ENCODE measurements around the gene C11orf97. TPM values are rescaled to one million over a fixed set of nuclear protein-coding genes. Genes with fewer than 3 reads are reported as not detected.
"Not testable (repeated sequence)": the region's sequence is repeated elsewhere in the genome, so short reads cannot be mapped to it uniquely, and the experiment has no call there.

Gene C11orf97
- total RNA-seq, 8 experiments from 2014 or later = 1.00 TPM; not detected in 7

- WGBS, 10 experiments = 60 to 100% (median 93%) methylated on average over 1 to 5 of the region's 5 CpGs
- no peak overlapping the region for H3K4me3 ChIP-seq
- no peak for ATAC-seq (replicated peaks in 6 of 8)
- in situ Hi-C loops (cut with MboI; ENCODE audit: low pct_unique_long_range_greater_than_20kb in 2 of 9, low sequenced_read_pairs in 9 of 9, unreplicated experiment in 9 of 9) = no loop called here
- no peaks in the 10 kb centered on the region for H3K4me1 ChIP-seq (replicated peaks in 1 of 2)
- H3K27ac ChIP-seq = no peak overlapping the region
These were observed 55.9 kb downstream of the C11orf97 start for GRCh38 chr11:94568200-94568599.

GRCh38 chr11:94568717-94569116, 56.5 kb downstream of the C11orf97 start:
- no peak for ATAC-seq (replicated peaks in 6 of 8)
- 77 to 100% (median 94%) methylated on average over 1 to 4 of the region's 4 CpGs for WGBS, 10 experiments
- Histone ChIP-seq H3K27ac (no peak overlapping the region), H3K4me3 (no peak overlapping the region), H3K4me1 (replicated peaks in 1 of 2) (no peaks in the 10 kb centered on the region)
- in situ Hi-C loops (cut with MboI; ENCODE audit: low pct_unique_long_range_greater_than_20kb in 2 of 9, low sequenced_read_pairs in 9 of 9, unreplicated experiment in 9 of 9) = no loop called here

- ATAC-seq (replicated peaks in 6 of 8); H3K4me3 ChIP-seq; H3K27ac ChIP-seq; in situ Hi-C loops (cut with MboI; ENCODE audit: low pct_unique_long_range_greater_than_20kb in 2 of 9, low sequenced_read_pairs in 9 of 9, unreplicated experiment in 9 of 9); H3K4me1 ChIP-seq (replicated peaks in 1 of 2): not testable (repeated sequence)
- WGBS, 10 experiments = 83% methylated on average over 1 of the region's 2 CpGs; no CpG with 5 or more reads in 9 of the 10 experiments
These were observed 60.7 kb downstream of the C11orf97 start for GRCh38 chr11:94572975-94573374.

DNA sequence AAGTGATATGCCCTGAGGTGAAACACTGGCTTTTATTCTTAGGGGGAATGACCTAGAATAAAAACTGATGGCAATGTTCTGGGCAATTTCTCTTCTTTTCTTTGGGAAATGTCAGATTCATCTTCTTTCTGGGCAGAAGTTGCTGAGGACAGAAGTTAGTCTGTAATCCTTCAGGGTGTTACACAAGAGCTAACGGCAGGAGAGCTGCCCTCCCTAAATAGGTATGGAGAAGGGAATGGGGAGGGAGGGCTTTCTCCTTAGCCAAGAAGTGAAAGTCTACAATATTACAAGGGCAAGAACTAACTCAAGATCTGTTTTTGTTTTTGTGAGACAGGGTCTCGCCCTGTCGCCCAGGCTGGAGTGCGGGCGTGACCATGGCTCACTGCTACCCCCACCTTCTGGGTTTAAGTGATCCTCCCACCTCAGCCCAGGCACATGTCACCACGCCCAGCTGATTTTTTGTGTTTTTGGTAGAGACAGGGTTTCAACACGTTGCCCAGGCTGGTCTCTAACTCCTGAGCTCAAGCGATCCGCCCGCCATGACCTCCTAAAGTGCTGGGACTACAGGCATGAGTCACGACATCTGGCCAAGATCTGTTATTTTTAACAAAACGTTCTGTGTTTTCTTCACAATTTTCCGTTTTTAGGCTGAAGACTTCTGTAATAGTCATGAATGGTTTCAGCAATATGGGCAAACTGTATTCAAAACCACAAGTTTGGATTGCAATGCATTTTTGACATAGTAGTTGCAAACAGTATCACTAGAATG, 62.1 kb downstream of the C11orf97 start:
- H3K4me3 ChIP-seq = no peak overlapping the region
- in situ Hi-C loops (cut with MboI; ENCODE audit: low pct_unique_long_range_greater_than_20kb in 2 of 9, low sequenced_read_pairs in 9 of 9, unreplicated experiment in 9 of 9) = no loop called here
- WGBS, 10 experiments = 5 to 85% (median 59%) methylated on average over 3 to 13 of the region's 13 CpGs; no CpG with 5 or more reads in 2 of the 10 experiments

DNA sequence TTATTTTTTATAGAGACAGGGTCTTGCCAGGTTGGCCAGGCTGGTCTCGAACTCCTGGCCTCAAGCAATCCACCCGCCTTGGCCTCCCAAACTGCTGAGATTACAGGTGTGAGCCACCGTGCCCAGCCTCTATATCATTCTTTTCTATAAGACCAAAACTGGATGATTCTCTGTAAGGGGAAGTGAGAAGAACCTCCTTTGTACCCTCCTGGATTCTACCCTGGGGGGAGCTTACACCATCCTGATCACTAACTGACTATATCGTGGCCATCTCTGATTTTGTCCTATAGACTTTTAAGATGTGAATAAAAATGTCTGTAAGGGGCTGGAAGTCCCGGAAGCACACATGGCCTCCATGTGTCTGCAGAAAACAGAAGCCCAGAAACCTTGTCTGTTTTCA, 64.0 kb downstream of the C11orf97 start:
- no peaks in the 10 kb centered on the region for H3K4me1 ChIP-seq (replicated peaks in 1 of 2)
- ATAC-seq (replicated peaks in 6 of 8) = no peak
- H3K4me3 ChIP-seq = no peak overlapping the region
- in situ Hi-C loops (cut with MboI; ENCODE audit: low pct_unique_long_range_greater_than_20kb in 2 of 9, low sequenced_read_pairs in 9 of 9, unreplicated experiment in 9 of 9) = no loop called here
- no peak overlapping the region for H3K27ac ChIP-seq
- 40 to 100% (median 80%) methylated on average over 1 to 3 of the region's 5 CpGs for WGBS, 10 experiments

More for the DNA sequence above, 62.1 kb downstream of the C11orf97 start:
- peak in 2 of 8 experiments; percentile 94 to 95 for ATAC-seq (replicated peaks in 6 of 8)
- H3K27ac ChIP-seq = no peak overlapping the region
- no peaks in the 10 kb centered on the region for H3K4me1 ChIP-seq (replicated peaks in 1 of 2)

- Histone ChIP-seq H3K27ac (no peak overlapping the region), H3K4me3 (no peak overlapping the region), H3K4me1 (replicated peaks in 1 of 2) (no peaks in the 10 kb centered on the region)
- no peak for ATAC-seq (replicated peaks in 6 of 8)
- WGBS, 10 experiments = 50 to 92% (median 80%) methylated on average over 1 to 3 of the region's 3 CpGs; no CpG with 5 or more reads in 1 of the 10 experiments
- in situ Hi-C loops (cut with MboI; ENCODE audit: low pct_unique_long_range_greater_than_20kb in 2 of 9, low sequenced_read_pairs in 9 of 9, unreplicated experiment in 9 of 9) = no loop called here
These were observed 65.6 kb downstream of the C11orf97 start for GRCh38 chr11:94577841-94578240.

Other genes starting within 250 kb of the C11orf97 start
- not detected for gene IZUMO1R, start 207.9 kb upstream of the C11orf97 start, total RNA-seq
- gene GPR83, start 111.0 kb upstream of the C11orf97 start, total RNA-seq = 1 to 10 TPM in 6 of 8 experiments, under 1 TPM in 1, not detected in 1; 0.21 to 8.6 (median 1.8) TPM
- 10 to 100 TPM in 4 of 8 experiments, 1 to 10 TPM in 4; 6.0 to 38.1 (median 10.8) TPM for gene MRE11, start 18.6 kb upstream of the C11orf97 start, total RNA-seq
- 10 to 100 TPM; 12.1 to 21.2 (median 15.5) TPM for gene ANKRD49, start 18.5 kb upstream of the C11orf97 start, total RNA-seq
- gene FUT4, start 31.5 kb downstream of the C11orf97 start, total RNA-seq = 1 to 10 TPM in 7 of 8 experiments, under 1 TPM in 1; 0.81 to 6.5 (median 1.7) TPM
- gene PIWIL4, start 54.9 kb downstream of the C11orf97 start, total RNA-seq = 1 to 10 TPM in 2 of 8 experiments, under 1 TPM in 6; 0.43 to 4.5 (median 0.76) TPM

Data from motor neuron (in vitro differentiated cells).